Measurements from ENCODE around the gene HECTD3. TPM values are rescaled to one million over a fixed set of nuclear protein-coding genes. Genes with fewer than 3 reads are reported as not detected.

Gene HECTD3
- total and polyA plus RNA-seq, 9 of the 15 experiments (the other 6 are each of a cell fraction or from before 2014, with no cell fraction given), result 6.3 to 50.8 (median 18.9) TPM

GRCh38 chr1:45011837-45012638 lies 914 bp upstream of the HECTD3 start, which contains the start of gene UROD (continued):
- no peak for TF ChIP-seq CREB3L1 (IDR thresholded peaks at IDR 0.05; ENCODE audit: borderline replicate concordance, low read depth)
- TF ChIP-seq CHD4 (IDR thresholded peaks at IDR 0.05; ENCODE audit: insufficient read depth, insufficient replicate concordance, low read depth, low read length, poor library complexity, severe bottlenecking), result peak; percentile 81
- TF ChIP-seq, protein P1, sequence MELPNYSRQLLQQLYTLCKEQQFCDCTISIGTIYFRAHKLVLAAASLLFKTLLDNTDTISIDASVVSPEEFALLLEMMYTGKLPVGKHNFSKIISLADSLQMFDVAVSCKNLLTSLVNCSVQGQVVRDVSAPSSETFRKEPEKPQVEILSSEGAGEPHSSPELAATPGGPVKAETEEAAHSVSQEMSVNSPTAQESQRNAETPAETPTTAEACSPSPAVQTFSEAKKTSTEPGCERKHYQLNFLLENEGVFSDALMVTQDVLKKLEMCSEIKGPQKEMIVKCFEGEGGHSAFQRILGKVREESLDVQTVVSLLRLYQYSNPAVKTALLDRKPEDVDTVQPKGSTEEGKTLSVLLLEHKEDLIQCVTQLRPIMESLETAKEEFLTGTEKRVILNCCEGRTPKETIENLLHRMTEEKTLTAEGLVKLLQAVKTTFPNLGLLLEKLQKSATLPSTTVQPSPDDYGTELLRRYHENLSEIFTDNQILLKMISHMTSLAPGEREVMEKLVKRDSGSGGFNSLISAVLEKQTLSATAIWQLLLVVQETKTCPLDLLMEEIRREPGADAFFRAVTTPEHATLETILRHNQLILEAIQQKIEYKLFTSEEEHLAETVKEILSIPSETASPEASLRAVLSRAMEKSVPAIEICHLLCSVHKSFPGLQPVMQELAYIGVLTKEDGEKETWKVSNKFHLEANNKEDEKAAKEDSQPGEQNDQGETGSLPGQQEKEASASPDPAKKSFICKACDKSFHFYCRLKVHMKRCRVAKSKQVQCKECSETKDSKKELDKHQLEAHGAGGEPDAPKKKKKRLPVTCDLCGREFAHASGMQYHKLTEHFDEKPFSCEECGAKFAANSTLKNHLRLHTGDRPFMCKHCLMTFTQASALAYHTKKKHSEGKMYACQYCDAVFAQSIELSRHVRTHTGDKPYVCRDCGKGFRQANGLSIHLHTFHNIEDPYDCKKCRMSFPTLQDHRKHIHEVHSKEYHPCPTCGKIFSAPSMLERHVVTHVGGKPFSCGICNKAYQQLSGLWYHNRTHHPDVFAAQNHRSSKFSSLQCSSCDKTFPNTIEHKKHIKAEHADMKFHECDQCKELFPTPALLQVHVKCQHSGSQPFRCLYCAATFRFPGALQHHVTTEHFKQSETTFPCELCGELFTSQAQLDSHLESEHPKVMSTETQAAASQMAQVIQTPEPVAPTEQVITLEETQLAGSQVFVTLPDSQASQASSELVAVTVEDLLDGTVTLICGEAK (IDR thresholded peaks at IDR 0.05), result no peak; the same call in 1 of the 2 replicates
- TF ChIP-seq, protein P1 (CRISPR knock-in tag; IDR thresholded peaks at IDR 0.05), result no peak
- no peak for TF ChIP-seq EZH2 (IDR thresholded peaks at IDR 0.05; ENCODE audit: borderline replicate concordance, low read depth, low read length)
- no peak for TF ChIP-seq ID3 (CRISPR knock-in tag; IDR thresholded peaks at IDR 0.05)
- peak; percentile 80 for TF ChIP-seq ID3 (tag; IDR thresholded peaks at IDR 0.05)
- TF ChIP-seq KLF13 (tag; IDR thresholded peaks at IDR 0.05; ENCODE audit: borderline replicate concordance, low read depth), result peak; percentile 59; the same call in 1 of the 2 replicates
- TF ChIP-seq BRD4 (IDR thresholded peaks at IDR 0.05), result peak; percentile 76
- TF ChIP-seq, protein P2, sequence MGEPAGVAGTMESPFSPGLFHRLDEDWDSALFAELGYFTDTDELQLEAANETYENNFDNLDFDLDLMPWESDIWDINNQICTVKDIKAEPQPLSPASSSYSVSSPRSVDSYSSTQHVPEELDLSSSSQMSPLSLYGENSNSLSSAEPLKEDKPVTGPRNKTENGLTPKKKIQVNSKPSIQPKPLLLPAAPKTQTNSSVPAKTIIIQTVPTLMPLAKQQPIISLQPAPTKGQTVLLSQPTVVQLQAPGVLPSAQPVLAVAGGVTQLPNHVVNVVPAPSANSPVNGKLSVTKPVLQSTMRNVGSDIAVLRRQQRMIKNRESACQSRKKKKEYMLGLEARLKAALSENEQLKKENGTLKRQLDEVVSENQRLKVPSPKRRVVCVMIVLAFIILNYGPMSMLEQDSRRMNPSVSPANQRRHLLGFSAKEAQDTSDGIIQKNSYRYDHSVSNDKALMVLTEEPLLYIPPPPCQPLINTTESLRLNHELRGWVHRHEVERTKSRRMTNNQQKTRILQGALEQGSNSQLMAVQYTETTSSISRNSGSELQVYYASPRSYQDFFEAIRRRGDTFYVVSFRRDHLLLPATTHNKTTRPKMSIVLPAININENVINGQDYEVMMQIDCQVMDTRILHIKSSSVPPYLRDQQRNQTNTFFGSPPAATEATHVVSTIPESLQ (CRISPR knock-in tag; IDR thresholded peaks at IDR 0.05), result no peak
- no peak for TF ChIP-seq TRIM28 (IDR thresholded peaks at IDR 0.05)
- no peak for TF ChIP-seq FOXJ3 (CRISPR knock-in tag; IDR thresholded peaks at IDR 0.05)
- TF ChIP-seq ZNF431 (CRISPR knock-in tag; IDR thresholded peaks at IDR 0.05), result no peak
- no peak; the same call in none of the 2 replicates for TF ChIP-seq GATAD2B (IDR thresholded peaks at IDR 0.05; ENCODE audit: borderline replicate concordance)
